Loucy (cell line): Measurements from ENCODE around the gene ETFB.

Experiments used
- H2AFZ ChIP-seq: fragments of 200-600 bp; sonication (generic); 2 replicates; pipeline ENCODE4 v1.6.0; 2016; ENCODE audit warnings: antibody characterized with exemption, mild to moderate bottlenecking, low read length, moderate library complexity
- H3F3A ChIP-seq: fragments of 200-600 bp; 2 replicates; pipeline ENCODE4 v1.6.0; 2016; ENCODE audit warnings: antibody characterized with exemption, low read depth, mild to moderate bottlenecking
- H3K27me3 ChIP-seq: fragments of 200-600 bp; sonication (generic); 2 replicates; pipeline ENCODE4 v1.6.1; 2014; ENCODE audit warnings: low read length, mild to moderate bottlenecking; ENCODE audit not compliant: insufficient read depth, poor library complexity, severe bottlenecking
- H3K36me3 ChIP-seq: fragments of 200-600 bp; sonication (generic); 2 replicates; pipeline ENCODE4 v1.6.1; 2016; ENCODE audit warnings: low read length; ENCODE audit not compliant: insufficient read depth
- H3K4me1 ChIP-seq: fragments of 200-600 bp; sonication (generic); 2 replicates; pipeline ENCODE4 v1.5.1; 2014; ENCODE audit warnings: low read length, mild to moderate bottlenecking; ENCODE audit not compliant: insufficient read depth, poor library complexity, severe bottlenecking
- H3K4me2 ChIP-seq: fragments of 200-600 bp; sonication (generic); 2 replicates; pipeline ENCODE4 v1.6.0; 2014; ENCODE audit warnings: antibody characterized with exemption, low read length, low read depth, mild to moderate bottlenecking; ENCODE audit not compliant: poor library complexity, severe bottlenecking
- H3K4me3 ChIP-seq: fragments of 200-600 bp; sonication (generic); 2 replicates; pipeline ENCODE4 v1.5.1; 2014; ENCODE audit warnings: low read length, mild to moderate bottlenecking, mixed read lengths; ENCODE audit not compliant: poor library complexity, severe bottlenecking
- H3K79me2 ChIP-seq: fragments of 200-600 bp; sonication (generic); 2 replicates; pipeline ENCODE4 v1.6.1; 2014; ENCODE audit warnings: low read length; ENCODE audit not compliant: insufficient read depth
- H3K9ac ChIP-seq: fragments of 200-600 bp; sonication (generic); 2 replicates; pipeline ENCODE4 v1.6.0; 2014; ENCODE audit warnings: mild to moderate bottlenecking, low read depth, low read length, moderate library complexity; ENCODE audit not compliant: poor library complexity, severe bottlenecking
- H3K9me2 ChIP-seq: fragments of 200-600 bp; sonication (generic); replicated peaks from 2 replicates; pipeline ENCODE4 v1.6.1; 2016; ENCODE audit warnings: low read depth, low read length, mixed read lengths
- H3K9me3 ChIP-seq: fragments of 200-600 bp; sonication (generic); 2 replicates; pipeline ENCODE4 v1.6.1; 2014; ENCODE audit warnings: mild to moderate bottlenecking, antibody characterized with exemption, low read length, low read depth; ENCODE audit not compliant: insufficient read depth
- H4K20me1 ChIP-seq: fragments of 200-600 bp; sonication (generic); 2 replicates; pipeline ENCODE4 v1.6.0; 2014; ENCODE audit warnings: antibody characterized with exemption, low read length, mild to moderate bottlenecking; ENCODE audit not compliant: insufficient read depth, poor library complexity, severe bottlenecking
- CTCF ChIP-seq: fragments of 200-600 bp; sonication (generic); conservative IDR thresholded peaks from 2 replicates; pipeline ENCODE4 v1.5.1; 2014; ENCODE audit warnings: mild to moderate bottlenecking, antibody characterized with exemption, low read length
- EZH2phosphoT487 ChIP-seq: fragments of 200-600 bp; IDR thresholded peaks from 2 replicates; pipeline ENCODE4 v1.6.1; 2018; ENCODE audit warnings: antibody characterized with exemption, mild to moderate bottlenecking, moderate library complexity, borderline replicate concordance

Gene ETFB

GRCh38 chr19:51333836-51334460 lies 32.2 kb downstream of the ETFB start:
- Histone ChIP-seq H3K36me3 (no peaks in the 10 kb centered on the region), H3K4me3 (no peak overlapping the region), H3K4me2 (no peak overlapping the region), H3K9me3 (no peaks in the 10 kb centered on the region), H3K4me1 (peaks cover 2% of the 10 kb centered on the region), H3K9ac (no peak overlapping the region), H2AFZ (no peak overlapping the region), H4K20me1 (no peaks in the 10 kb centered on the region), H3F3A (no peaks in the 10 kb centered on the region), H3K79me2 (no peaks in the 10 kb centered on the region), H3K27me3 (no peaks in the 10 kb centered on the region), H3K9me2 (no peaks in the 10 kb centered on the region)
- TF ChIP-seq EZH2phosphoT487 (no peak), CTCF (no peak)

DNA sequence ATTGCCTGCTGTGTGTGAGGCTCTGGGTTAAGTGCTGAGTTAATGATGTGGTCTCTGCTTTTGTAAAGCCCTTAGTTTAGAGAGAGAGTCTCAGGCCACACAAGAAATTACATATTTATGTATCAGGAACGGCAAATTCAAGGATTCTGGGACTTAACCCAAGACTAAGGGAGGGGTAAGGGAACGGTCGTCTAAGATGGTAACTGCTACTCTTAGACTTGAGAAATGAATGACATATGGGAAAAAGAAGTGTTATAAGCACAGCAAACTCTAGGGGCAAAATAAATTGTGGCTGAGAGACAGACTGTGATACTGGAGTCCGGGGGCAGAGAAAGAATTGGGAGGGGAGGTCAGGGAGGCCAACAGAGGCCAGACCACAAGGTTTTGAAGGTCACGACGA lies 34.5 kb downstream of the ETFB start:
- H2AFZ ChIP-seq = no peak overlapping the region
- TF ChIP-seq EZH2phosphoT487 (no peak), CTCF (no peak)
- no peak overlapping the region for H3K4me3 ChIP-seq

GRCh38 chr19:51331193-51331592 lies 35.0 kb downstream of the ETFB start:
- TF ChIP-seq CTCF = no peak
- TF ChIP-seq EZH2phosphoT487 = no peak

More for the DNA sequence above, 34.5 kb downstream of the ETFB start:
- Histone ChIP-seq H3K9ac (no peak overlapping the region), H3F3A (no peaks in the 10 kb centered on the region), H3K4me1 (no peaks in the 10 kb centered on the region), H3K79me2 (no peaks in the 10 kb centered on the region), H3K4me2 (no peak overlapping the region), H3K27me3 (no peaks in the 10 kb centered on the region), H3K9me2 (no peaks in the 10 kb centered on the region), H4K20me1 (no peaks in the 10 kb centered on the region), H3K36me3 (no peaks in the 10 kb centered on the region), H3K9me3 (no peaks in the 10 kb centered on the region)

More at GRCh38 chr19:51331193-51331592, 35.0 kb downstream of the ETFB start:
- no peak overlapping the region for H3K4me2 ChIP-seq
- no peaks in the 10 kb centered on the region for H3K36me3 ChIP-seq
- no peak overlapping the region for H3K9ac ChIP-seq
- H3F3A ChIP-seq = no peaks in the 10 kb centered on the region
- H3K4me1 ChIP-seq = no peaks in the 10 kb centered on the region
- H3K9me3 ChIP-seq = no peaks in the 10 kb centered on the region
- H3K9me2 ChIP-seq = no peaks in the 10 kb centered on the region
- H3K27me3 ChIP-seq = no peaks in the 10 kb centered on the region
- no peak overlapping the region for H2AFZ ChIP-seq
- no peaks in the 10 kb centered on the region for H4K20me1 ChIP-seq
- H3K79me2 ChIP-seq = no peaks in the 10 kb centered on the region
- H3K4me3 ChIP-seq = no peak overlapping the region
